T-cell (primary cell): ENCODE data around the gene BRD3OS. TPM values are rescaled to one million over a fixed set of nuclear protein-coding genes. Genes with fewer than 3 reads are reported as not detected.

Experiments
- ATAC-seq, 4 experiments: fragments of 200-7000 bp in 3 of 4; fragments of 150-1000 bp in 1 of 4; cut with Tn5 transposase; replicated peaks in 1 of 4; 1 replicate in 3 of 4; 2 replicates in 1 of 4; pipeline ENCODE4 v1.10.0; 2021; ENCODE audit warnings: moderate library complexity in 3 of 4, mild to moderate bottlenecking in 2 of 4, moderate number of reproducible peaks in 1 of 4
- CTCF ChIA-PET, 2 donors: fragments of 300-600 bp; sonication (Branson Sonifier 250); formaldehyde crosslinking; loops; one replicate each; lab custom pipeline; 2022; ENCODE audit warnings: antibody characterized with exemption in 2 of 2; lab: Charles Lee
- POLR2A ChIA-PET, 2 donors: fragments of 300-600 bp; sonication (Branson Sonifier 250); formaldehyde crosslinking; loops; one replicate each; lab custom pipeline; 2022; ENCODE audit warnings: antibody characterized with exemption in 2 of 2; lab: Charles Lee
- DNase-seq, 35 experiments: peaks; one replicate each; pipeline versions ENCODE4 v3.0.0 to v3.0.0-alpha.2; 2013 to 2023
- H3K27ac ChIP-seq: one replicate; pipeline ENCODE4 v1.5.1; 2013; ENCODE audit warnings: low read length
- H3K27me3 ChIP-seq, 2 experiments: replicated peaks in 1 of 2; 1 replicate in 1 of 2; 2 replicates in 1 of 2; pipeline versions ENCODE4 v1.6.1 to v1.7.0; 2013; ENCODE audit warnings: low read length in 1 of 2, mixed read lengths in 1 of 2; ENCODE audit not compliant: control insufficient read depth in 2 of 2, insufficient read depth in 2 of 2; ENCODE audit errors: extremely low read depth in 1 of 2
- H3K36me3 ChIP-seq, 2 donors: 1 replicate in 1 of 2; 2 replicates in 1 of 2; pipeline versions ENCODE4 v1.6.1 to v1.7.0; 2013; ENCODE audit warnings: low read length in 1 of 2; ENCODE audit not compliant: control insufficient read depth in 2 of 2, insufficient read depth in 1 of 2; ENCODE audit errors: extremely low read depth in 1 of 2
- H3K4me1 ChIP-seq, 2 experiments: 1 replicate in 1 of 2; 2 replicates in 1 of 2; pipeline versions ENCODE4 v1.6.1 to v1.7.0; 2013; ENCODE audit warnings: low read length in 2 of 2, mixed read lengths in 1 of 2; ENCODE audit not compliant: insufficient read depth in 2 of 2, control insufficient read depth in 1 of 2; ENCODE audit errors: extremely low read depth in 1 of 2
- H3K4me3 ChIP-seq, 2 donors: 1 replicate in 1 of 2; 2 replicates in 1 of 2; pipeline versions ENCODE4 v1.5.1 to v1.7.0; 2013; ENCODE audit warnings: mild to moderate bottlenecking in 2 of 2, low read length in 1 of 2, moderate library complexity in 1 of 2; ENCODE audit not compliant: control insufficient read depth in 1 of 2; ENCODE audit errors: extremely low read depth in 1 of 2
- H3K9me3 ChIP-seq: 2 replicates; pipeline ENCODE4 v1.7.0; 2013
- H3K27ac Mint-ChIP-seq, 2 donors: one replicate each; pipeline ENCODE4 v1.8.0; 2020 to 2021; ENCODE audit warnings: mild to moderate bottlenecking in 2 of 2, mixed read lengths in 2 of 2
- H3K27me3 Mint-ChIP-seq, 2 donors: one replicate each; pipeline ENCODE4 v1.8.0; 2021 to 2022; ENCODE audit warnings: mixed read lengths in 2 of 2
- H3K36me3 Mint-ChIP-seq: one replicate; pipeline ENCODE4 v1.8.0; 2021; ENCODE audit warnings: mixed read lengths
- H3K4me1 Mint-ChIP-seq, 3 donors: one replicate each; pipeline ENCODE4 v1.8.0; 2020 to 2022; ENCODE audit warnings: mixed read lengths in 3 of 3, mild to moderate bottlenecking in 1 of 3
- H3K4me3 Mint-ChIP-seq, 3 donors: one replicate each; pipeline ENCODE4 v1.8.0; 2020 to 2022; ENCODE audit warnings: mild to moderate bottlenecking in 3 of 3, mixed read lengths in 3 of 3, moderate library complexity in 3 of 3
- H3K9me3 Mint-ChIP-seq, 3 donors: one replicate each; pipeline ENCODE4 v1.8.0; 2020 to 2022; ENCODE audit warnings: mixed read lengths in 3 of 3
- WGBS: methylation state at CpG from one replicate; pipeline ENCODE4 v1.1.5; 2013; ENCODE audit warnings: missing lambda C conversion rate; ENCODE audit not compliant: insufficient coverage; 5-methylcytosine and 5-hydroxymethylcytosine counted together
- total RNA-seq, 35 experiments: library from RNA in 6 of 35; stranded (reverse) in 6 of 35; fragments of 120-200 nt in 1 of 35; gene quantifications; one replicate each; pipeline versions ENCODE4 v1.2.1 to v1.2.4 and lab custom pipeline; 2013 to 2026

Gene BRD3OS, protein sequence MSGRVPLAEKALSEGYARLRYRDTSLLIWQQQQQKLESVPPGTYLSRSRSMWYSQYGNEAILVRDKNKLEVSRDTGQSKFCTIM
- total RNA-seq: 10 to 100 TPM in 4 of 5 donors, 1 to 10 TPM in 1; 8.4 to 18.0 (median 16.5) TPM
- 12.9 TPM for total RNA-seq (2013)
- total RNA-seq (lab: John Stamatoyannopoulos, UW): 9.6 to 32.0 (median 19.0) reads per million in 29 experiments

DNA sequence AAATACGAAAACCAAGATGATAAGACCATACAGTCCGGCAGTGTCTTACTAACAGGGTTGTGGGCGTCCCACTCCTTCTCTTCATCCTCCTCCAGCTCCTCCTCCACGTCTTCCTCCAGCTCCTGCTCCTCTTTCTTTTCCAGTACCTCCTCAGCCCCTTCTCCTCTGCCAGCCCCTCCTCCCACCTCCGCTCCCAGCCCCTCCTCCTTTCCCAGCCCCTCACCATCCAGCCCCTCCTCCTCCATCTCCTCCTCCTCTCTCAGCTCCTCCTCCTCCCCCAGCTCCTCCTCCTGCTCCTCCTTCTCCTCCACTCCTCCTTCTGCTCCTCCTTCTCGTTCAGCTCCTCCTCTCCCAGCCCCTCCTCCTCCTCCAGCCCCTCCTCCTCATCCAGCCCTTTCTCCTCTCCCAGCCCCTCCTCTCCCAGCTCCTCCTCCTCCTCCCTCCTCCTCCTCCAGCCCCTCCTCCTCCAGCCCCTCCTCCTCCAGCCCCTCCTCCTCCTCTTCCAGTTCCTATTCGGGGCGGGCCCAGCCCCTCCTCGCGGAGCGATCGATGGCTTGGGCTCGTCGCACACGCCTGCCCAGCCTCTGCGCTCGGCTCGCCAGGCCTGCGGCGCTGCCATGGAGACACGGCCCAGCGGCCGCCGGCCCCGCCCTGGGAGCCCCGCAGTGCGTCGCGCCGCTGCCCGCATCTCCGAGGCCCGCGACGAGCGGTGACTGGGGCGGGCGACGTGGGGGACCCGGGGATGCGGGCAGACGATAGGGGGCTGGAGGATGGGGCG is at the start of gene BRD3OS:
Gene BRD3OS (plus strand): TSS at position 654 of the 778 bp plus-strand sequence. CDS start 1,267 bp downstream, outside the sequence.
- H3K27me3 Mint-ChIP-seq: no peaks in the 10 kb centered on the region
- peaks cover 0 to 5% of the 10 kb centered on the region in 2 donors for H3K36me3 ChIP-seq
- ChIA-PET CTCF (interaction anchor here (0.5 to 1.3 kb wide), 8 partner anchors 8 to 1221 kb away, joined by 3 to 5 read pairs (median 3); partner anchors contain the start of gene RNU6ATAC (in 1 of the 2)), POLR2A (interaction anchor here (0.6 kb wide), 3 partner anchors 38 to 132 kb away, joined by 4 to 8 read pairs (median 4); no protein-coding TSS in a partner anchor)
- H3K27ac ChIP-seq: no peak within 1 kb of the TSS
- no peaks in the 10 kb centered on the region for H3K27me3 ChIP-seq
- no peaks in the 10 kb centered on the region for H3K9me3 ChIP-seq
- peak; percentile 73 to 96 (median 90) for DNase-seq
- peak; percentile 84 to 93 (median 90) for ATAC-seq
- peak within 1 kb of the TSS; percentile 3 to 48 for H3K27ac Mint-ChIP-seq
- H3K4me1 ChIP-seq: peaks cover 0 to 14% of the 10 kb centered on the region in 2 experiments
- peak within 1 kb of the TSS; percentile 78 for H3K4me3 ChIP-seq
- H3K9me3 Mint-ChIP-seq: no peaks in the 10 kb centered on the region
- WGBS: under 1% methylated on average over 40 of the region's 43 CpGs
- peak within 1 kb of the TSS; percentile 76 to 78 (median 76) for H3K4me3 Mint-ChIP-seq
- H3K36me3 Mint-ChIP-seq: peaks cover 4% of the 10 kb centered on the region
- H3K4me1 Mint-ChIP-seq: peaks cover 12 to 22% (median 16%) of the 10 kb centered on the region in 3 donors

DNA sequence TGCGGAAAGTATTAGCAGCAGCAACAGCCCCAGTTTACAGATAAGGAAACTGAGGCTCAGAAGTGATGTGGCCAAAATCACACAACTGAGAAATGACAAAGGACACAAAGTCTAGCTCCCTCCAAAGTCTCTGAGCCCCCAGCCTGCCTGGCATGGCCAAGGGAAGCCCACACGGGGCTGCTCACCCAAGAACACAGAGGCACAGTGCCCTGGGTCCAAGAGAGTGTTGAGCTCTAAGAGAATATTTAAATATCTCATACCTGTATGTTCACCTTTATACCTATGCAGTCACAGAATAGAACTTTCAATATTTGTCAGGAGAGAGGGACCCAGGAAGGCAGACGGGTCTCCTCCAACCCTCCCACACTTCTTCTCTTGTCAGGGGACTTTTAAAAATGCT is 49.8 kb upstream of the BRD3OS start:
- no peak overlapping the region for H3K4me3 ChIP-seq
- DNase-seq (no peak), ATAC-seq (no peak)
- H3K27me3 ChIP-seq: peaks cover 0 to 4% of the 10 kb centered on the region in 2 experiments
- Mint-ChIP-seq H3K27me3 (no peaks in the 10 kb centered on the region), H3K36me3 (no peaks in the 10 kb centered on the region), H3K9me3 (no peaks in the 10 kb centered on the region), H3K4me3 (no peak overlapping the region), H3K27ac (no peak overlapping the region), H3K4me1 (peaks cover 0 to 6% (median 0%) of the 10 kb centered on the region in 3 donors)
- H3K4me1 ChIP-seq: no peaks in the 10 kb centered on the region
- CTCF ChIA-PET: interaction anchor here (0.6 kb wide), 2 partner anchors 86 to 97 kb away, joined by 3 to 5 read pairs; no protein-coding TSS in a partner anchor
- no peaks in the 10 kb centered on the region for H3K9me3 ChIP-seq
- no peak overlapping the region for H3K27ac ChIP-seq
- WGBS: 100% methylated on average over 1 of the region's 3 CpGs
- H3K36me3 ChIP-seq: no peaks in the 10 kb centered on the region
- POLR2A ChIA-PET: interaction anchor here in 1 of 2 donors (0.6 kb wide), 1 partner anchor 629 kb away, joined by 7 read pairs; no protein-coding TSS in a partner anchor

DNA sequence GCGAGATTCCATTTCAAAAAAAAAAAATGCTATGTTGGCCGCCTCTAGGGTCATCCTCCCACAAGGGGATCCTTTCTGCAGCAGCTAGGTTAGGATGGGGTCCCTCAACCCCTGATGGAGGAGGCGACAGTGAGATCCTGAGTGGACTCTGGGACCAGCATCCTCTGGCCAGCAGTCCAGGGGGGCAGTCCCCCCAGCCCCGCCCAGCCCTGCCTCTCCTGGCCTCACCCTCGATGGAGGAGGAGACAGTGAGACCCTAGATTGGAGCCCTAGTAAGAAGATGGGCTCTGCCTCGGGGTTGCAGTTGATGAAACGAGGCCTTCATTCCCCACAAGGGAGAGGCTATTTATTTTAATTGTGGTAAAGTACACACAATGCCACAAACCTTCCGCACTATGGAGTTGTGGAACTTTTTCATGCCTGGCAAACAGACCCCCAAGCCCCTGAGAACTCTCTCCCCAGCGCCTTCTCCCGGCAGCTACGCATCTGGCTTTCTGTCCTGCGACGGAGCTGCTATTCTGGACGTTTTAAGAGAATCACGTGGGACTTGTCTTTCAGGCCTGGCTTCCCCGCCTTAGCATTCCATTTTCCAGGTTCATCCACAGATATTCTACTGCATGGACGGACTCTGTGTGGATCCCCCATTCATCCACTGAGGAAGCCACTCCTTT is 49.0 kb upstream of the BRD3OS start:
- 90% methylated on average over 10 of the region's 17 CpGs for WGBS
- no peaks in the 10 kb centered on the region for H3K9me3 ChIP-seq
- H3K4me1 Mint-ChIP-seq: peaks cover 0 to 6% (median 0%) of the 10 kb centered on the region in 3 donors
- H3K4me3 ChIP-seq: no peak overlapping the region
- no peaks in the 10 kb centered on the region for H3K36me3 Mint-ChIP-seq
- DNase-seq (no peak), ATAC-seq (no peak)
- H3K36me3 ChIP-seq: no peaks in the 10 kb centered on the region
- POLR2A ChIA-PET: no interaction called here
- H3K27me3 Mint-ChIP-seq: no peaks in the 10 kb centered on the region
- peaks cover 0 to 4% of the 10 kb centered on the region in 2 experiments for H3K27me3 ChIP-seq
- H3K27ac Mint-ChIP-seq: no peak overlapping the region
- H3K4me3 Mint-ChIP-seq: no peak overlapping the region
- no peak overlapping the region for H3K27ac ChIP-seq
- CTCF ChIA-PET: no interaction called here
- H3K4me1 ChIP-seq: no peaks in the 10 kb centered on the region
- no peaks in the 10 kb centered on the region for H3K9me3 Mint-ChIP-seq

DNA sequence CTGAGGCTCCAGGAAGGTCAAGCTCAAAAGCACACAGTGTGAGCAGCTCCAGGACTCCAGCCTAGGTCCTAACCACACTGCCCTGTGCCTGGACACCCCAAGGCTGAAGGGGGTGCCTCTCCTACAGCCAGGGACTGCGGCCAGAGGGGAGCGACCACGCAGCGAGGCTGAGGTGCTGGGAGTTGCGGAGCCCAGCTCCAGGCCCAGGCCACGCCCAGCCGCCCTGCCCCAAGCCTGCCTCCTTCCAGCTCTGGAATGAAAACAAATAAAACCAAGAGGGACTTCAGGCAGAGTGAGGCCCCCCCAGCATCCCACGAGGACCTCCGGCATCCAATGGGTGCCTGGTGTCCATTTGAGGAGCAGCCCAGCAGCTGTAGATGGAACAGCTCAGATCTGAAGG is 48.4 kb upstream of the BRD3OS start:
- Histone ChIP-seq H3K27ac (no peak overlapping the region), H3K4me3 (no peak overlapping the region), H3K9me3 (no peaks in the 10 kb centered on the region), H3K4me1 (no peaks in the 10 kb centered on the region), H3K27me3 (peaks cover 0 to 4% of the 10 kb centered on the region in 2 experiments), H3K36me3 (no peaks in the 10 kb centered on the region)
- ChIA-PET CTCF (no interaction called here), POLR2A (no interaction called here)
- DNase-seq (no peak), ATAC-seq (no peak)
- Mint-ChIP-seq H3K4me3 (no peak overlapping the region), H3K4me1 (peaks cover 0 to 6% (median 0%) of the 10 kb centered on the region in 3 donors), H3K9me3 (no peaks in the 10 kb centered on the region), H3K36me3 (no peaks in the 10 kb centered on the region), H3K27ac (no peak overlapping the region), H3K27me3 (no peaks in the 10 kb centered on the region)
- WGBS: 85% methylated on average over 9 of the region's 9 CpGs

DNA sequence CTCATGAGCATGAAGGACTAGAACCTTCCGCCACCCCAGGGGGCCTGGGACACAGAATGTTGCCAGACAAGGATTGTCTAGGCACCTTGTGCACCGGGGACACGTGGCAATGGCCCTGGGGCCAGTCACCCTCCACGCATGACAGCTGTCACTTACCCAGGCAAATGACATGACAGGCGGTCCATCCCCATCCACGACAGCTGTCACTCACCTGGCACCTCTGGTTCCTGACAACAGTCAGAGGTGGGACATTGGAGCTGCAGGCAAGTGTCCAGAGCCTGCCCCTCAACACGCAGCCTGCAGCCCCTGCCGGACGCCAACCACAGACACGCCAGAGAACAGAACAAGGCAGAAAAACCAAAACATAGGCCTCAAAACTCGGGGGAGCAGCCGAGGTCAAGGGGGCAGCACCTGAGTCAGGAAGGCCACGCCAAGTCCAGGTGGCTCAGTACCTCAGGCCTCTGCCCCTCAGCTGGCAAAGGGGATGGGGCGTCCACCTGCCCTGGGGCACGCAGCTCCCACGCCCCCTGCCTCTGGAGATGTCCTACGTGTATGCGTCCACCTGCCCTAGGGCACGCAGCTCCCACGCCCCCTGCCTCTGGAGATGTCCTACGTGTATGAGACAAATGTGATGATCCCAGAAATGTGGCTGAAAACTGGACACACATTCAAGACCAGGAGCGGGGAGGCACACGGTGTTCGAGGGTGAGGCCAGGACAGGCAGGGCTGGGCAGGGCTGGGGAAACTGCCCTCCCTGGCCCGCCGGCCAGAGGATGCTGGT is 47.7 kb upstream of the BRD3OS start:
- Mint-ChIP-seq H3K4me1 (peaks cover 0 to 6% (median 0%) of the 10 kb centered on the region in 3 donors), H3K27me3 (no peaks in the 10 kb centered on the region), H3K36me3 (no peaks in the 10 kb centered on the region), H3K27ac (no peak overlapping the region), H3K4me3 (no peak overlapping the region), H3K9me3 (no peaks in the 10 kb centered on the region)
- Histone ChIP-seq H3K9me3 (no peaks in the 10 kb centered on the region), H3K4me1 (no peaks in the 10 kb centered on the region), H3K4me3 (no peak overlapping the region), H3K27ac (no peak overlapping the region), H3K27me3 (peaks cover 0 to 4% of the 10 kb centered on the region in 2 experiments), H3K36me3 (no peaks in the 10 kb centered on the region)
- 91% methylated on average over 26 of the region's 26 CpGs for WGBS
- ChIA-PET POLR2A (no interaction called here), CTCF (no interaction called here)
- DNase-seq (no peak), ATAC-seq (no peak)
